Osteocyte (in vitro differentiated cells): ENCODE results near the gene LEUTX. TPM values are rescaled to one million over a fixed set of nuclear protein-coding genes. Genes with fewer than 3 reads are reported as not detected.

ENCODE experiments used
- DNase-seq: peaks from one replicate; pipeline ENCODE4 v3.0.0; 2021; ENCODE audit warnings: mixed read lengths; ENCODE audit not compliant: unreplicated experiment; ENCODE audit errors: extremely low spot score
- H3K27ac Mint-ChIP-seq: one replicate; pipeline ENCODE4 v1.8.0; 2021; ENCODE audit warnings: mild to moderate bottlenecking, mixed read lengths; ENCODE audit not compliant: unreplicated experiment
- H3K27me3 Mint-ChIP-seq: one replicate; pipeline ENCODE4 v1.8.0; 2021; ENCODE audit warnings: mixed read lengths; ENCODE audit not compliant: unreplicated experiment
- H3K36me3 Mint-ChIP-seq: one replicate; pipeline ENCODE4 v1.8.0; 2021; ENCODE audit warnings: mixed read lengths; ENCODE audit not compliant: unreplicated experiment
- H3K4me1 Mint-ChIP-seq: one replicate; pipeline ENCODE4 v1.8.0; 2021; ENCODE audit warnings: mixed read lengths; ENCODE audit not compliant: unreplicated experiment
- H3K4me3 Mint-ChIP-seq: one replicate; pipeline ENCODE4 v1.8.0; 2021; ENCODE audit warnings: mild to moderate bottlenecking, moderate library complexity, mixed read lengths; ENCODE audit not compliant: unreplicated experiment
- H3K9me3 Mint-ChIP-seq: one replicate; pipeline ENCODE4 v1.8.0; 2021; ENCODE audit warnings: mixed read lengths; ENCODE audit not compliant: unreplicated experiment
- microRNA-seq: library from miRNA; unstranded; fragments of <30 nt; microRNA quantifications from one replicate; pipeline ENCODE4 v1.1.0, GENCODE V29; 2020; ENCODE audit not compliant: unreplicated experiment
- total RNA-seq: library from RNA; stranded (reverse); gene quantifications from 2 replicates; pipeline ENCODE4 v1.2.1, GENCODE V29; 2021
- TF ChIP-seq, protein P1 (sequence below): fragments of 200-600 bp; sonication (generic); IDR thresholded peaks from 2 replicates; pipeline ENCODE4 v1.5.0; 2021; ENCODE audit warnings: antibody characterized with exemption, mild to moderate bottlenecking, moderate library complexity

The LEUTX gene
- total RNA-seq, 1 donor from 2014 or later = not detected

DNA sequence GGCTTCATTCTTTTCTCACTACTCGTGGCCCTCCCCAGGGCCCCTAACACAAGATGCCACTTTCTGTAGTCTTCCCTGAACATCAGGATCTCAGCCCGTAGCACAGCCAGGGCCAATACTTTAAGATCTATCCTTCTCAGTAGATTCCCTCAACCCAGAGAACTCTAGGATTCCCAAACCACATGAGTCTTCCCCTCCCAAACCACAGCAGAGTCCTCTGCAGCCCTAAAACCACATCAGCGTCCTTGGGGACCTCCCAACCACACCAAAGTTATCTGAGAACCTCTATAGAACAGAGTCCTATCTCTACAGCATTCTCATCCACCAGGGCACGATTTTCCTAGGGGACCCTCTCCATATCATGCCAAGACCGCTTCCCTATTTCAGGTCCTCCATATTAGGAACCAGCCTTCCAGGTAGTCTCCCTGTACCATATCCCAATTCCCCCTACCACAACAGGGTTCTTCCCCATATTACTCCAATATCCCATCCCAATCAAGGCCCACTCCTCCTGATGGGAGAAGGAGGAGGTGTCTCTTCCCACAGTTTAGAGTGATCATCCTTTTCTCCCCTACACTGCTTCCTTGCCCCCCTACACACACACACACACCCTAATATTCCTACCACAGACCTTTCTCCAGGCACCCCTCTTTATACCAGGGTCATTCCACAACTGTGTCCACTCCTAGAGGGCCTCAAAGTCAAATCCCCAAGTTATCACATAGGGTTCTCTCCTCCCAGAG, 53.9 kb downstream of the LEUTX start:
- H3K9me3 Mint-ChIP-seq = no peaks in the 10 kb centered on the region
- TF ChIP-seq, protein P1, sequence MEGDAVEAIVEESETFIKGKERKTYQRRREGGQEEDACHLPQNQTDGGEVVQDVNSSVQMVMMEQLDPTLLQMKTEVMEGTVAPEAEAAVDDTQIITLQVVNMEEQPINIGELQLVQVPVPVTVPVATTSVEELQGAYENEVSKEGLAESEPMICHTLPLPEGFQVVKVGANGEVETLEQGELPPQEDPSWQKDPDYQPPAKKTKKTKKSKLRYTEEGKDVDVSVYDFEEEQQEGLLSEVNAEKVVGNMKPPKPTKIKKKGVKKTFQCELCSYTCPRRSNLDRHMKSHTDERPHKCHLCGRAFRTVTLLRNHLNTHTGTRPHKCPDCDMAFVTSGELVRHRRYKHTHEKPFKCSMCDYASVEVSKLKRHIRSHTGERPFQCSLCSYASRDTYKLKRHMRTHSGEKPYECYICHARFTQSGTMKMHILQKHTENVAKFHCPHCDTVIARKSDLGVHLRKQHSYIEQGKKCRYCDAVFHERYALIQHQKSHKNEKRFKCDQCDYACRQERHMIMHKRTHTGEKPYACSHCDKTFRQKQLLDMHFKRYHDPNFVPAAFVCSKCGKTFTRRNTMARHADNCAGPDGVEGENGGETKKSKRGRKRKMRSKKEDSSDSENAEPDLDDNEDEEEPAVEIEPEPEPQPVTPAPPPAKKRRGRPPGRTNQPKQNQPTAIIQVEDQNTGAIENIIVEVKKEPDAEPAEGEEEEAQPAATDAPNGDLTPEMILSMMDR = no peak
- peak overlapping the region; percentile 71 for H3K27ac Mint-ChIP-seq
- no peak for DNase-seq
- H3K4me3 Mint-ChIP-seq = peak overlapping the region; percentile 78
- no peaks in the 10 kb centered on the region for H3K27me3 Mint-ChIP-seq
- peaks cover 41% of the 10 kb centered on the region for H3K36me3 Mint-ChIP-seq
- H3K4me1 Mint-ChIP-seq = peaks cover 19% of the 10 kb centered on the region

DNA sequence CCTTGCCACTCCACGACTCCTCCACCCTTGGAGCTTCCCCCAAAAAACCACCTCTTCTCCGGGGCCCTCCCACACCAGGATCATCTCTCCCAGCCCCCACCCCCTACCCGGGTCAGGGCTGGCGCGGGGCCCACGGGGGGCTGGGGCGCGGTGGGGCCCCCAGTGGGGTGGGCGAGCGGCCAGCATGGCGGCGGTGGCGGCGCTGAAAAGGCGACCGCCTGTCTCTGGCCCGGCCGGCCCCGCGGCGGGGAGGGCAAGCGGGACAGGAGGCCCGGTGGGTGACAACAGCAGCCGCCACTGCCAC, 54.5 kb downstream of the LEUTX start:
- peaks cover 19% of the 10 kb centered on the region for H3K4me1 Mint-ChIP-seq
- no peaks in the 10 kb centered on the region for H3K9me3 Mint-ChIP-seq
- peak overlapping the region; percentile 71 for H3K27ac Mint-ChIP-seq
- peaks cover 40% of the 10 kb centered on the region for H3K36me3 Mint-ChIP-seq
- H3K4me3 Mint-ChIP-seq = peak overlapping the region; percentile 83
- TF ChIP-seq, protein P1 = no peak
- DNase-seq = no peak
- H3K27me3 Mint-ChIP-seq = no peaks in the 10 kb centered on the region

DNA sequence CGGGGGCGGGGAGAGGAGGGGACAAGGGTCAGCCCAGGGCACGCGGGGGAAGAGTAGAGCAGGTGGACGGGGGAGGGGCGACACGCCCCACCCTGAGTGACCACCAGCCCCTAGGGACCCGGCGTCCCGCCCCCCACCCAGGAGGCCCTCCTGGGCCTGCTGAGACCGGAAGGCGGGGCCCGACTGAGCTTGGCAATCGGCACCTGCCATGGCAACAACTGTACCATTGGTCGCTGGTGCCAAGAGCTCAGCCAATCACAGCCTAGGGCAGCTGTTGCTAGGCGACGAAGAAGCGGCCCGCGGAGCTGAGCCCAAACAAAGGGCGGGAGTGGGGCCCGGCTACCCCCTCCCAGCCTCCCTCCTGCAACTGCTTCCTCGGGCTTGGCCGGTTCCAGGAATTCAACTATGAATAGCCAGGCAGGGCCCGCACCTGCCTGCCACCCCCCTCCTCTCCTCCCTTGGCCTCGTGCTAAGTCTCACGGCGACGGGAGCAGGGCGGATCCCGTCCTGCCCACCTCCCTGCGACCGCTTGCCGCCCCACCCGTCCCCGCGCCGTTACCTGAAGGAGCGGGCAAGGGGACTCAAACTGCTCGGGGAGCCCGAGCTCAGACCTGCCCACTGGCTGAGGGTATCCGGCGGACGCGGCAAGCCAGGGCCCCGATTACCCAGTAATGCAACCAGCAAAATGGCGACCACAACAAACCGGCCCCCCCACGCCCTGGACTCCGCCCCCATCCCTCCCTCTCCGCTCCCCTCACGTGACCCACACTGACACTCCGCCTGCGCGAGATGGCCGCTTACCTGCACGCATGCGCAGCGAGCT, 55.0 kb downstream of the LEUTX start, which contains the start of gene DYRK1B:
DYRK1B (minus strand) TSS at position 699 of the 823 bp plus-strand sequence. CDS start 2,295 bp downstream, outside the sequence.
- TF ChIP-seq, protein P1 = no peak
- Mint-ChIP-seq H3K4me1 (peaks cover 19% of the 10 kb centered on the region), H3K9me3 (no peaks in the 10 kb centered on the region), H3K27me3 (no peaks in the 10 kb centered on the region), H3K4me3 (peak within 1 kb of the TSS; percentile 83), H3K27ac (peak within 1 kb of the TSS; percentile 88), H3K36me3 (peaks cover 35% of the 10 kb centered on the region)
- DNase-seq = peak; percentile 99

DNA sequence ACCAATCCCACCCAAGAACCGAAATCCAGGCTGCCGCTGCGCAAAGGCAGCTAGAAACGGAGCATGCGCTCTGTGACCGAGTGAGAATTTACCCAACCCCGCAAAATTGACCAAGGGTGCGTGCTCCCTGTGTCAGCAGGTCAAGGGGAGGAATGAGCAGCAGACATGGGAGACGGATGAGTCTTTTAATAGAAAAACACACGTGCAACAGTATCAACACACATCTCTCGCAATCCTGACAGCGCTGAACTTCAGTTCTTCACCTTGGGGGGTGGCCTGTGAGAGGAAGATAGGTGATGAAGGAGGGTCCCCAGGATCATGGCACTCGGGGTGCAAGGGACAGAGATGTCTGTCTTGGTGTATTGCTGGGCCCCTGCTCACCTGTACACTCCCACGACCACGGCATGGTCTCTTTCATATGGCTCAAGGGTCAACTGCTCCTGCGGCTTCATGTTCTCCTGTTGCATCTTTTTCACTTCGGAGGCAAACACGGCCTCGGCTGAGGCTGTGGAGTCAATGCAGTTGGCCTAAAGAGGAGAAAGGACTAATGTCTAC, 55.7 kb downstream of the LEUTX start:
- Mint-ChIP-seq H3K27me3 (no peaks in the 10 kb centered on the region), H3K9me3 (no peaks in the 10 kb centered on the region), H3K4me1 (peaks cover 19% of the 10 kb centered on the region), H3K36me3 (peaks cover 29% of the 10 kb centered on the region), H3K4me3 (peak overlapping the region; percentile 83), H3K27ac (peak overlapping the region; percentile 88)
- no peak for DNase-seq
- TF ChIP-seq, protein P1 = no peak

Small RNA genes lying within 50 kb of the gene (microRNA-seq; reads per million reads assigned to microRNA genes)
- gene MIR6719 = not detected

Other genes with a start within 250 kb of the LEUTX start
- 3.6 and 4.0 TPM in 2 replicates for gene EID2B, start 246.0 kb upstream of the LEUTX start, total RNA-seq
- gene EID2, start 238.7 kb upstream of the LEUTX start, total RNA-seq = 16.6 and 18.1 TPM in 2 replicates
- not detected in 2 replicates for gene LGALS13, start 176.3 kb upstream of the LEUTX start, total RNA-seq
- gene LGALS16, start 122.9 kb upstream of the LEUTX start, total RNA-seq = not detected in 2 replicates
- gene LGALS14, start 74.4 kb upstream of the LEUTX start, total RNA-seq = not detected in 2 replicates
- not detected in 2 replicates for gene CLC, start 40.8 kb upstream of the LEUTX start, total RNA-seq
- 31.7 and 34.0 TPM in 2 replicates for gene DYRK1B, start 55.3 kb downstream of the LEUTX start, total RNA-seq
- 161 and 172 TPM in 2 replicates for gene FBL, start 67.5 kb downstream of the LEUTX start, total RNA-seq
- 0.21 and 0.38 TPM in 2 replicates for gene FCGBP, start 155.8 kb downstream of the LEUTX start, total RNA-seq
- 85.6 and 88.2 TPM in 2 replicates for gene PSMC4, start 192.3 kb downstream of the LEUTX start, total RNA-seq
- gene ZNF546, start 218.2 kb downstream of the LEUTX start, total RNA-seq = 5.6 and 7.3 TPM in 2 replicates